Epithelial cell of esophagus (primary cell): ENCODE measurements around the gene ROR2.

Experiments used
- DNase-seq: peaks from one replicate; pipeline ENCODE4 v3.0.0; 2010; ENCODE audit warnings: low read depth
- H3K4me3 ChIP-seq: 2 replicates; pipeline ENCODE4 v1.5.1; 2011; ENCODE audit warnings: mild to moderate bottlenecking, low read length, control low read depth
- CTCF ChIP-seq: IDR thresholded peaks from 2 replicates; pipeline ENCODE4 v1.5.1; 2011; ENCODE audit warnings: low read depth, mild to moderate bottlenecking, low read length, control low read depth, inconsistent platforms; ENCODE audit not compliant: insufficient read depth; ENCODE audit errors: missing control alignments

The ROR2 gene

GRCh38 chr9:91572811-91573210 lies 377.2 kb downstream of the ROR2 start:
- no peak overlapping the region for H3K4me3 ChIP-seq
- no peak for TF ChIP-seq CTCF
- peak; percentile 33 for DNase-seq

GRCh38 chr9:91572044-91572443 lies 378.0 kb downstream of the ROR2 start:
- H3K4me3 ChIP-seq: no peak overlapping the region
- no peak for TF ChIP-seq CTCF
- peak; percentile 88 for DNase-seq

GRCh38 chr9:91571036-91571435 lies 379.0 kb downstream of the ROR2 start:
- TF ChIP-seq CTCF: no peak
- H3K4me3 ChIP-seq: no peak overlapping the region
- DNase-seq: peak; percentile 15

- no peak for DNase-seq
- H3K4me3 ChIP-seq: no peak overlapping the region
- no peak for TF ChIP-seq CTCF
Observed at GRCh38 chr9:91567642-91568274, 382.3 kb downstream of the ROR2 start.

GRCh38 chr9:91564081-91564670 lies 385.9 kb downstream of the ROR2 start:
- TF ChIP-seq CTCF: no peak
- H3K4me3 ChIP-seq: no peak overlapping the region
- no peak for DNase-seq

- TF ChIP-seq CTCF: no peak
- no peak for DNase-seq
Observed at GRCh38 chr9:91562416-91562815, 387.6 kb downstream of the ROR2 start.

GRCh38 chr9:91560301-91560700 lies 389.7 kb downstream of the ROR2 start:
- no peak for DNase-seq
- no peak for TF ChIP-seq CTCF
- H3K4me3 ChIP-seq: no peak overlapping the region

More at GRCh38 chr9:91562416-91562815, 387.6 kb downstream of the ROR2 start:
- no peak overlapping the region for H3K4me3 ChIP-seq
